Measurements from ENCODE around the gene ABCC12. TPM values are rescaled to one million over a fixed set of nuclear protein-coding genes. Genes with fewer than 3 reads are reported as not detected.
"Not testable (repeated sequence)": the region's sequence is repeated elsewhere in the genome, so short reads cannot be mapped to it uniquely, and the experiment has no call there.

ABCC12 gene
- total and polyA plus RNA-seq, 2 of the 4 experiments (the other 2 are of a cell fraction), result under 0.01 TPM; not detected in 1

GRCh38 chr16:48181746-48182520, 26.1 kb upstream of the ABCC12 start:
- H2BK20ac ChIP-seq (ENCODE audit: low read depth, low read length); H3K56ac ChIP-seq (ENCODE audit: extremely low read depth, insufficient read depth, low read length); in situ Hi-C loops (cut with MboI; ENCODE audit: low sequenced_read_pairs); H4K91ac ChIP-seq (ENCODE audit: insufficient read depth, low read depth, low read length); H4K5ac ChIP-seq (ENCODE audit: low read depth, low read length); POLR2A ChIA-PET (ENCODE audit: unreplicated experiment); H2AFZ ChIP-seq (replicated peaks; ENCODE audit: low read length, poor library complexity); H4K8ac ChIP-seq (ENCODE audit: low read depth in 2 of 2, low read length in 2 of 2); H3K36me3 ChIP-seq (ENCODE audit: control insufficient read depth, insufficient read depth, low read length); dilution Hi-C loops (cut with HindIII; ENCODE audit: low sequenced_read_pairs, unreplicated experiment); H3K14ac ChIP-seq (replicated peaks; ENCODE audit: low read depth, low read length); H2BK15ac ChIP-seq (ENCODE audit: low read depth, low read length); H3K9ac ChIP-seq (ENCODE audit: low read depth, low read length); H2BK5ac ChIP-seq (ENCODE audit: low read depth, low read length, poor library complexity, severe bottlenecking); H3K9me1 ChIP-seq (ENCODE audit: insufficient read depth, low read length); H2AK5ac ChIP-seq (ENCODE audit: low read depth, low read length); H3K4me3 ChIP-seq (ENCODE audit: insufficient read depth, low read depth, low read length); H3K23ac ChIP-seq (ENCODE audit: low read depth, low read length); intact Hi-C loops (cut with micrococcal nuclease); H3K4me2 ChIP-seq (ENCODE audit: low read depth, low read length); H3K18ac ChIP-seq (ENCODE audit: low read depth, low read length); H3K79me1 ChIP-seq (ENCODE audit: low read depth in 1 of 2, low read length in 2 of 2); H2BK120ac ChIP-seq (ENCODE audit: low read depth, low read length); H3K4me1 ChIP-seq (ENCODE audit: control insufficient read depth, insufficient read depth, low read length); H3K27ac ChIP-seq (ENCODE audit: insufficient read depth, low read length); H3K4ac ChIP-seq (ENCODE audit: low read depth, low read length); H3K9me3 ChIP-seq (ENCODE audit: control insufficient read depth, insufficient read depth, low read length); BruUV-seq (replicated peaks); ATAC-seq (ENCODE audit: low read depth); H4K20me1 ChIP-seq (ENCODE audit: insufficient read depth, low read length); H2AK9ac ChIP-seq (replicated peaks; ENCODE audit: low read depth, low read length, poor library complexity); CTCF ChIA-PET; DNase-seq: not testable (repeated sequence)
- WGBS, 2 experiments (ENCODE audit: extremely low coverage in 2 of 2, insufficient read length in 1 of 2), result 58% methylated on average over 4 of the region's 14 CpGs; no CpG with 5 or more reads in 1 of the 2 experiments
- peaks cover 23% of the 10 kb centered on the region for H3K27me3 ChIP-seq (ENCODE audit: control insufficient read depth, insufficient read depth, low read length)
